ENCODE data around the gene MACROH2A1. TPM values are rescaled to one million over a fixed set of nuclear protein-coding genes. Genes with fewer than 3 reads are reported as not detected.

The MACROH2A1 gene
- total RNA-seq, 1 donor from 2014 or later, result 42.9 TPM

GRCh38 chr5:135436951-135437418 is 38.0 kb upstream of the MACROH2A1 start:
- DNase-seq (ENCODE audit: low spot score), result no peak

GRCh38 chr5:135435467-135436330 is 36.7 kb upstream of the MACROH2A1 start:
- ATAC-seq (no peak), DNase-seq (ENCODE audit: low spot score) (peak; percentile 34)

More at GRCh38 chr5:135436951-135437418, 38.0 kb upstream of the MACROH2A1 start:
- no peak for ATAC-seq

DNA sequence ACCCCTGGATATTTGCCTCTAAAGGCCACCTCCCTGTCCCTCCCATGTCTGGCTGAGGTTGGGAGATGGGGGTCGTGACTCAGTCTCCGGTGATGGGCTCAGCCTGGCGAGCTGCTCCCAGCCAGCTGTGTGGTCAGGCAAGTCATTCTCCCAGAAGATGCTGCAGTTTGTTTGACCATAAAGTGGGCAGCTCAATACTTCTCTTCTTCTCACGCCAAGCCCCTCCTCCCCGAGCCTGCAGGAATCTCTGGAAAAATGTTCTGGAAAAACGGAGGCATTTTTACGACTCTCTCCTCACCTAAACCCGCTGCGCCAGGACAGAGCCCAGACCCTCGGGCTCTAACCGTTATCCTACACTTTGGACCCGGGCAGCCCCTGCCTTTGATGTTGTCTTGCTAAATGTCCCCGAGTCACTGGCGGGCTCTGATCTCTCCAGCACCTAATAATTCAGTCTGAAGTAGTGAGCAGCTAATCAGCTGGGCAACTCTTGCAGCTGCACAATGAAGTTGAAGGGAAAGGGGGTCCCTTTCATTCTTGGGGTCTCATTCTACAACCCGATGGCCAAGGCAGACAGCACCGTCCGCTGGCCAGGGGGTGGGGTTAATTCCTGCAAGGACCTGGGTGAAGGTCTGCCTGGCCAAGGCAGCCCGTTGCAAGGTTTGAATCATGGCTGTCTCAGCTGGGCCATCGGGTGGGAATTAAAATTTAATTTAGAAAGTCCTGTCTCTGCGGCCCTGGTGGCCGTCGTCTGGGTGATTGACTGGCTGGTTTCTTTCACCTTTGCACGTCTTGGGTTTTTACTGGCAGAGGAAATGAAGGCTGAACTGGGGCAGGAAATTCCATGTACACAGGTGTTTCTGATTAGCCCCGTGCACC is 35.8 kb upstream of the MACROH2A1 start:
- peak; percentile 28 for DNase-seq (ENCODE audit: low spot score)
- ATAC-seq, result no peak

DNA sequence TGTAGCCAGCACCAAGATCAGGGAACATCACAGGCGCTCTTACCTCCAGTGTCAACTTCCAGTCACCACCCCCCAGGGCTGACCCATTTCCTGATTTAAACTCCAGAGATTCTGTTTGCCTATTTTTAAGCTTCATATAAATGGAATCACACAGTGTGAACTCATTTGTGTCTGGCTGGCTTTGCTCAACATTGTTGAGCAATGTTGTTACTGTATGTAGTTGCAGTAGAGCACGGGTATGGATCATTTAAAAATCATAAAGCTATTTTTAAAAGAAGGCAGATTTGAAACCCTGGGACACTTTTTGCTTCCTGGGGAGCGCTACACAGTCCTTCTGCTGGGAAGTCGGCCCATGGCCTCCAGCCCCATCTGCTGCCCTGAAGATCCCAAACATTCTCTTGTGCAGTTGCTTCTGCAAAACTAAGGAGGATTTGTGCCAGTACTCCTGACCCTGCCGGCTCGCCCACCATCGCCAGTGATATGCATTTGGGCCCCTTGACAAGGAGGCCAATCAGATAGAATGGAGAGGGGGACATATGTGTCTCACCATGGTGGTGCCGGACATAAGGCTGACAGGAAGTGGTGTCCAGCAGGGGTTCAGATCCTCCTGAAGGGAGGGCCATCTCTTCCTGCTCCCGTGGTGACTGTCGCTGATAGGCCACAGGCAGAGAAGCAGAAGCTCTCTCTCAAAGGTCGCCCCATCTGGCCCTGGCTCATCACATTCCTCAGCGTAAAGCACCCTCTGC is 34.8 kb upstream of the MACROH2A1 start:
- peak; percentile 38 for DNase-seq (ENCODE audit: low spot score)
- no peak for ATAC-seq

GRCh38 chr5:135432113-135432512 is 33.1 kb upstream of the MACROH2A1 start:
- no peak for DNase-seq (ENCODE audit: low spot score)
- no peak for ATAC-seq

GRCh38 chr5:135430135-135430437 is 31.1 kb upstream of the MACROH2A1 start:
- no peak for ATAC-seq
- no peak for DNase-seq (ENCODE audit: low spot score)

DNA sequence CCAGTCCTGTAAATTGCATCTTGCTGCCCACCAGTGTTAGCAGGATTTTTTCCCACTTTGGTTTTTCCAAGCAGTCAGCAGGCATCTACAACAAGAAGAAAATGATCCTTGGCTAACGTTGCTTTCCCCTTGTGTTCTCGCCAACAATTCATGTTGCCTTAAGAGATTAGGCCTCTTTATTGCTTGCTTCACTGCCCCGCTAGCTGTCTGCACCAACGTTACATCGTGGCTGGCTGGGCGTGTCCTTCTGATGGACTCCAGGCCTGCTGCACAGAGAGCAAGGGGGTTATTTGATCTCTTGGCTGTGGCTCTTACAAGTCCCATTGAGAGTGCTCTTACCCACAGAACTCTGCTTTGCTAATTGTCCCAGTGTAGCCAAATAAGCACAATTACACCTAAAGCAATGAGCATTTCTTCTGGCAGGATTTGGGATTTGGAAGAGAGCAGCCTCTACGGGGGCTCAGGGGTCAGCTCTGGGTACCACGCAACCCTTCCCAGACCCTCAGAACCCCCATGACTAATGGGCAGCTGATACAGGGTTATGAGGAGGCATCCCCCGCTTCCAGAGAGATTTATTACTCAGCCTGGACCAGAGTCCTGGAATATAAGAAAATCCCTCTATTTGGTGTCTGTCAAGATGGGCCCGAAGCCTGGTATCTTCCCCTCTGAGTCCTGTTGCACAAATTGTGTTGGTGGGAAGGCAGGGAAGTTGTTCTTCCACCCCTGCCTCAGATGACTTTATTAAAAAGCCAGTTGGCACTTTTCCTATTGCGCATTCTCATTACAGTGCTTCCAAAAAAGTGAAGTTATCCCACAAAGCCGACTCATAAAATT is 30.5 kb upstream of the MACROH2A1 start:
- DNase-seq (ENCODE audit: low spot score) (no peak), ATAC-seq (no peak)

DNA sequence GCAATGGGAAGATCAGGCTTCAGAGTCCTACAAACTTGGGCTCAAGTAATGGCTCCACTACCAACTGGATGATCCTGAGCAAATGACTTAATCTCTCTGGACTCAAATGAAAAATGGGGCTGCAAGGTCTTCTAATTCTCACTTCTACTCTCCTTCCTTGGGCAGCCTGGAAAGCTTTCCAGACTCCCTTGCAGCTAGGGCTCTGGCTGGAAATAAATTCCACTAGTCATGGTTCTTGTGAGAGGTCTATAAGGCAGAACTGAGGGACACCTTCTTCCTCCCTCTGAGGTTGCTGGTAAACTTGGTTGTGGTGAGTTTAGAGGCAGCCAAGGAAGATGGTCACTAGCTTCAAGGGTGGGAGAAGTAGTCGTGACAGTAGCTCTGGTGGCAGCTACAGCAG is 29.6 kb upstream of the MACROH2A1 start:
- no peak for ATAC-seq
- DNase-seq (ENCODE audit: low spot score), result no peak

GRCh38 chr5:135426102-135427082 is 27.4 kb upstream of the MACROH2A1 start:
- DNase-seq (ENCODE audit: low spot score), result no peak
- peak; percentile 84 for ATAC-seq

DNA sequence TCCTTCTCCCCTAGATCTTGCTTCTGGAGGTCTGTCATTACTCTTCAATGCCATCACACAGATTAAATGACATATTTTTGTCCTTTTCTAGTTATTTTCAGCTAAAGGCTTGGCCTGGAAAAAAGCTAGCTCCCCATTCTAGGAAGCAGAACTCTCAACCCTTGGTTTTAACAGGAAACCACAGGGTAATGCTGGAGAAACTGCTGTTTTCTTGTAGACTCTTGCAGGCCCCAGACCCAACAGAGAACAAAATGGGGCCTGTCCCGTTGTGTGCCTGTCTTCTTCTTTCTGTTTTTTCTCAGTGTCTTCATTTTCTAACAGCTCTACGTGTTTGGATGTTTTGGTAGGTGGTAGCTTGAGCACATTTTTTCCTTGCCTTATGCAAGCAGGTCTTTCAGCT is 26.6 kb upstream of the MACROH2A1 start:
- ATAC-seq (no peak), DNase-seq (ENCODE audit: low spot score) (no peak)

DNA sequence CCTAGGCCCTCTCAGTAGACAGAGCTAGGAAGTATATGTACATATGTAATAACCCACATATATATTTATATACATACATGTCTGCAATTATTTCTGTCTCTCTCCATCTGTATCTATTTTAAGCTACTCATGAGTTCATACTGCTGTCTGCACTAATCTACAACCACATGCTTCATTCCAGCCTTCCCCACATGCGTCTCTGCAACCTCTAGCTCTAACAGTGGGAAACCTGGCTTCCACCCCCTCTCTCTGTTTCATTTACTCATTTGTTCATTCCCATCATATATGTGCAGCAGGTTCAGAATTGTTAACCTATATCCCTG is 24.8 kb upstream of the MACROH2A1 start:
- DNase-seq (ENCODE audit: low spot score) (no peak), ATAC-seq (no peak)

GRCh38 chr5:135423146-135423845 is 24.3 kb upstream of the MACROH2A1 start:
- DNase-seq (ENCODE audit: low spot score), result no peak
- no peak for ATAC-seq

DNA sequence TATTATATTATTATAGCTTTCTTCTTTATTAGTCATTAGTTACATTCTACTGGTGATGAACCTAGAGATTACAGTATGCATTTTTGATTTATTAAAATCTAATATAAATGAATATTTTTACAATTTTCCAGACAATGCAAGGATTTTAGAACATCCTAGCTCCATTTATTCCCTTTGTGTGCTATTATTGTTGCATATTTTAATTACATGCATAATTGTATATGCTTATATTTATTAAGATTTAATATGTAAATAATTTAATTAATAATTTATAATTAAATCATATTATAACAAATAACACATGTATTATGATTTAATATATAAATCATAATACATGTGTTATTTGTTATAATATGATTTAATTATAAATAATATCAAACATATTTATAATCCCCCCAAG is 23.4 kb upstream of the MACROH2A1 start:
- DNase-seq (ENCODE audit: low spot score) (no peak), ATAC-seq (no peak)

DNA sequence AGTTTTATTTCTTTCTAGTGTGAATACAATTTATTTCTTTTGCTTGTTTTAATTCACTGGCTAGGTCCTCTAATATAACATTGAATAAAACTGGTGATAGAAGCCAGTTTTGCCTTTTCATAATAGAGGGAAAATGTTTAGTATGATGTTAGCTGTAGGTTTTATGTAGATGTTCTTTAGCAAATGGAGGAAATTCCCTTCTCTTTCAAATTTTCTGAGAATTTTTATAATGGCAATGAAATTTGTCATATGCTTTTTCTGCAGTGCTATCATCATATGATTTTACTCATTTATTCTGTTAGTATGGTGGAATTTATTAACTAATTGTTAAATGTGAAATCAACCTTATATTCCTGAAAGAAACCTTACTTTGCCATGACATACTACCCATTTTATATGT is 18.1 kb upstream of the MACROH2A1 start:
- ATAC-seq (no peak), DNase-seq (ENCODE audit: low spot score) (no peak)

DNA sequence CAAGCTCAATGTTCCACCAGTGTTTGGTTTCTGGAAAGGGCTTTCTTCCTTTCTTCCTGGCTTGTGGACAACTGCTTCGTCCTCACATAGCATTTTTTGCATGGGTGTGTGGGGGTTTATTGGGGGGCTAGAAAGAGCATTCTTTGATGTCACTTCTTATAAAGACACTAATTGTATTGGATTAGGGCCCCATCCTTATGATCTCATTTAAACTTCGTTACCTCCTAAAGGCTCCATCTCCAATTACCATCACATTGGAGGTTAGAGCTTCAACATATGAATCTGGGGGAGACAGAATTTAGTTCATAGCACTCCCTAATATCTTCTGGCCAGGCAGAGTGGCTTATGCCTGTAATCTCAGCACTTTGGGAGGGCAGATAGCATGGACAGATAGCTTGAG is 6.1 kb upstream of the MACROH2A1 start:
- ATAC-seq (no peak), DNase-seq (ENCODE audit: low spot score) (no peak)

GRCh38 chr5:135402031-135402430 is 3.0 kb upstream of the MACROH2A1 start:
- ATAC-seq (no peak), DNase-seq (ENCODE audit: low spot score) (no peak)

DNA sequence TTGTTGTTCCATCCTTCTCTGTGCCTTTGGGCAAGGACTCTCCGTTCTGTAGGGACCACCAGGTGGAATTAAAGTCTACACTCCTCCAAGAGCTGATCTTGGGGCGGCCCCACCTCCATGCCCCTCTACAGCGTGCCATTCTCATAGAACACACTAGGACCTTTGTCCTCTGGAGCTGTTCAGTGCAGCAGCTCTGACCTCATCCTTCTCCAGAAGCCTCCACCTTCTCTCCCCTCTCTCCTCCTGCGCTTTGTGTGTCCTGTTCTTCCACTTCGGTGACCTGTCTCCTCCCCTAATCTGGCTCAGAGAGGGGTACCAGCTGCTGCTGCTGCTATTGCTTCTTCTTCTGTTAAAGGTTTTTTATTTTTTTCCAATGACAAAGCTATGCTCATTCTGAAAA is 1.8 kb upstream of the MACROH2A1 start:
- no peak for DNase-seq (ENCODE audit: low spot score)

DNA sequence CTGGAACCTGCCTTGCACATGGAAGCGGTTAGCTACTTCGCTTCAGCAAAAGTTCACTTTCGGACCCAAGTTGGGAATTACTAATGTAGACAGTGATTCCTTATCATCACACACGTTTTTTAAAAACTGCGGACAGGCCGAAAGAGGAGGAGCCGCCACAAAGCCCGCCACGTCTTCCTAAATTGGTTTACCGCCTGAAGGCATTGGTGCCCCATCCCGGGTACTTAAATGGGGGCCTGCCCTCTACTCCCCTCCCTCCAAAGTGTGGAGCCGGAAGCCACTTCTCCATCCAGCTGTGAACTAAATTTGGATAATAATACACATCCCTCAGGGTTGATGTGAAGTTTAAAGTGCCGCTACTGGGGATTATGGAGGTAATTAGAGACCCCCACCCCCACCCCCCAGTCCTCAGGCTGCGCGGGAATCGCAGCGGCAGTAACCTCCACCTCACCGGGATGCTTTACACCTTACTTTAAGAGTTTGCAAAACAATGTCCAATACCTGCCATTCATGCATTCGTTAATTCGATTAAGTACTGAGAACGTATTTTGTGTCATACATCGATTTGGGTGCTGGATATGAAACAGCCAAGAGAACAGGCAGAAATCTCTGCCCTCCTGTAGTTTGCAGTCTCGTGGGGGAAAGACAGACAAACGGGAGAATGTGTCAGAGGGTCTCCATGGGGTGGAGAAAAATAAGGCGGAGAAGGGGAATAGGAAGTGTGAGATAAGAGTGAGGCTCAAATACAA is 937 bp upstream of the MACROH2A1 start:
- DNase-seq (ENCODE audit: low spot score) (no peak), ATAC-seq (no peak)

More for the DNA sequence above, 1.8 kb upstream of the MACROH2A1 start:
- no peak for ATAC-seq
